ENCODE results near the gene RAD21L1. TPM values are rescaled to one million over a fixed set of nuclear protein-coding genes. Genes with fewer than 3 reads are reported as not detected.
A peak's percentile ranks its signal among the peaks of the same experiment; 100 is the strongest.

RAD21L1 gene
- polyA plus RNA-seq, 1 experiment, result 0.04 TPM

DNA sequence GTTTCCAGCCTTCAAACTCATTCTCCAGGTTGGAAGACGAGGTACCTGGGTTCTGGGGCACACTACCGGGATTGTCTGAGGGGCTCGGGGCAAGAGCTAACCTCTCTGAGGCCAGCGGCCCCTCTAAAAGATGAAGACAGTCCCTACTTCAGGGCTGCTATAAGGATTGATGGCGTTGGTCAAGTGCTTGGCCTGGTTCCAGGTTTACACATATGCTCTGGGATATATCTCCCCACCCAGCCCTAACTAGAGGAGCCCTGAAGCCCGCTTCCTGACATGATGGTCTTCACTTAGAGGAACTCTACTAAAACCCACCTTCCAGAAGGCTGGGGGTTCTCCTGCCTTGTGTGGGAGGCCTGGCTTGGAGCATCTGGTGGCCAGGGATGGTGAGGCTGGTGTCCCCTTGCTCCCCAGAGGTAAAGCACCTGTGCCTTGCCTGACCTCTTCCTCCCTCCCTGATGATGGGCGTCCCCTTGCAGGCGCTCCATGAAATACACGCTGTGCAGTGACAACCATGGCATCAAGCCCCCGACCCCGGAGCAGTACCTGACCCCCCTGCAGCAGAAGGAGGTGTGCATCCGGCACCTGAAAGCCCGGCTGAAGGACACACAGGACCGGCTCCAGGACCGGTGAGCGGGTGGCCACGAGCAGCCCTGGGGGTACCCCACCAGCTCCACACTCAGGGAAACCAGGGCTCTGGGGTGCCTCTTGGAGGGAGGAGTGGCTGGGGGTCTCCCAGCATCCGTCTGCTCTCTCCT lies 74.4 kb downstream of the RAD21L1 start:
- Histone ChIP-seq H3K4me3 (ENCODE audit: low read depth, low read length) (no peak overlapping the region), H3K27ac (ENCODE audit: low read depth, low read length) (no peak overlapping the region), H3K9me3 (ENCODE audit: control insufficient read depth, insufficient read depth, low read length) (no peaks in the 10 kb centered on the region; the same call in 1 of the 2 replicates), H3K27me3 (ENCODE audit: control insufficient read depth, insufficient read depth, low read length) (no peaks in the 10 kb centered on the region)
- ChIA-PET CTCF (interaction anchor here (0.6 to 1.7 kb wide), 6 partner anchors 10 to 347 kb away, joined by 4 to 6 read pairs (median 5); partner anchors contain the start of gene NSFL1C), POLR2A (no interaction called here)
- no peak for DNase-seq (ENCODE audit: low read depth, low spot score)
- TF ChIP-seq, protein P1, sequence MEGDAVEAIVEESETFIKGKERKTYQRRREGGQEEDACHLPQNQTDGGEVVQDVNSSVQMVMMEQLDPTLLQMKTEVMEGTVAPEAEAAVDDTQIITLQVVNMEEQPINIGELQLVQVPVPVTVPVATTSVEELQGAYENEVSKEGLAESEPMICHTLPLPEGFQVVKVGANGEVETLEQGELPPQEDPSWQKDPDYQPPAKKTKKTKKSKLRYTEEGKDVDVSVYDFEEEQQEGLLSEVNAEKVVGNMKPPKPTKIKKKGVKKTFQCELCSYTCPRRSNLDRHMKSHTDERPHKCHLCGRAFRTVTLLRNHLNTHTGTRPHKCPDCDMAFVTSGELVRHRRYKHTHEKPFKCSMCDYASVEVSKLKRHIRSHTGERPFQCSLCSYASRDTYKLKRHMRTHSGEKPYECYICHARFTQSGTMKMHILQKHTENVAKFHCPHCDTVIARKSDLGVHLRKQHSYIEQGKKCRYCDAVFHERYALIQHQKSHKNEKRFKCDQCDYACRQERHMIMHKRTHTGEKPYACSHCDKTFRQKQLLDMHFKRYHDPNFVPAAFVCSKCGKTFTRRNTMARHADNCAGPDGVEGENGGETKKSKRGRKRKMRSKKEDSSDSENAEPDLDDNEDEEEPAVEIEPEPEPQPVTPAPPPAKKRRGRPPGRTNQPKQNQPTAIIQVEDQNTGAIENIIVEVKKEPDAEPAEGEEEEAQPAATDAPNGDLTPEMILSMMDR (IDR thresholded peaks at IDR 0.05; ENCODE audit: low read depth, low read length), result no peak

DNA sequence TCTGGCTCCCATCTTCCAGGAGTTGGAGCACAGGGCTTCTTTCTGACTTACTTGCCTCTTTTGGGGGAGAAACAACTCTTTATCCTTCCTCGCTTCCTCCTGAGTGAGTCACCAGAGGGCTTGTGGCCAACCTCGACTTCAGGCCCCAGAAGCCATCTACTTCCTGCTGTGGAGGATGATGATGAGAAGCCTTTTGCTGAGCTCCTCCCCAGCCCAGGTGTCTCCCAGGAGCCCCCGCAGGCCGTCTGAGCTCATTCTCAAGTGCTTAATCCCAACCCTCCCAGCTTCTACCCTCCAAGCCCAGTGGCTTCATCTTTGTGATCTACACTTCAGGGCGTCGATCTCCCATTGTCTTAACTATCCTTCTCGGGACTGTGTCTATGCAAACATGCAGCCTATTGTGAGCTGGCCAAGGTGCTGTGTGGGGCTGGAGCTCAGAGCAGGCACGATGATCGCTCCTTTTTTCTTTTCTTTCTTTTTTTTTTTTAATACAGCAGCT lies 75.2 kb downstream of the RAD21L1 start:
- CTCF ChIA-PET, result interaction anchor here (0.6 to 1.7 kb wide), 6 partner anchors 10 to 348 kb away, joined by 4 to 6 read pairs (median 5); partner anchors contain the start of gene NSFL1C
- H3K9me3 ChIP-seq (ENCODE audit: control insufficient read depth, insufficient read depth, low read length), result no peaks in the 10 kb centered on the region; the same call in 1 of the 2 replicates
- POLR2A ChIA-PET, result no interaction called here
- no peak for DNase-seq (ENCODE audit: low read depth, low spot score)
- H3K4me3 ChIP-seq (ENCODE audit: low read depth, low read length), result no peak overlapping the region
- no peaks in the 10 kb centered on the region for H3K27me3 ChIP-seq (ENCODE audit: control insufficient read depth, insufficient read depth, low read length)
- TF ChIP-seq, protein P1 (IDR thresholded peaks at IDR 0.05; ENCODE audit: low read depth, low read length), result no peak
- H3K27ac ChIP-seq (ENCODE audit: low read depth, low read length), result peak overlapping the region; percentile 31

DNA sequence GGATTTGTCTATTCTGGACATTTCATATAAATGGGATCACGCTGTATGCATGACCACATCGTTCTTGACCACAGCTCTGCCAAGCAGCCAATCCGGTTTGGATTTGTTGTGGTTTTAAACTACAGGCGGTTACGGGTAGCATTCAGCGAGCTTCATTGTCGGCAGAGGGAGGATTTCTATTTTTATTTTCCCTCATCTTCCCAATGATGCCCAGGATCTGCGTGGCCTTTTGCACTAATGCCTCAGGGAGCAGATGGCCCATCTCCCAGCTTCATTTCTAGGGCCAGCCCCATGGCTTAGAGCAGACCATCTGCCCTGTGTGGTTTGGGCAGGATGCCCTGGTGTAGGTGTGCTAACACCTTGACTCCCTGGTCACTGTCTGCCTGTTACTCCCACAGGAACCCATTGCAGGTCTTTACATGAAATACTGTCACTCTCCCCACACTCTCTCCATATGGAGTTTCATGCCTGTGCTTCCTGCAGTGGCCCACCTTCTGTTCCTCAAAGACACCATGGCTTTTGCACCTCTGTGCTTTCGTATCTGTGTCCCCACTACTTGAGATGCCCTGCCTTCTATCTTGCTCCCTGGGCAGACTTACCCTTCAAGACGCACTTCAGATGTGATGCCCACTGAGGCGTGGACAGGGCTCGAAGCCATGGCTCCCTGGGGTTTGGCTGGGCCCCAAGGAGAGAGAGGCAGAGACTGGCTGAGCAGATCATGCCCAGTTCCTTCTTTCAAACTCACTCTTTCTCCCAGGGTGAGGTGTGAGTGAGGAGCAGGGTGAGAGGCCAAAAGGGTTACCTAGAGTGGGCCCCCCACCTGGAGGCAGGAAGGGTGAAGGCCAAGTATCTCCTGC lies 77.1 kb downstream of the RAD21L1 start:
- TF ChIP-seq, protein P1 (IDR thresholded peaks at IDR 0.05; ENCODE audit: low read depth, low read length), result no peak
- Histone ChIP-seq H3K27me3 (ENCODE audit: control insufficient read depth, insufficient read depth, low read length) (no peaks in the 10 kb centered on the region), H3K9me3 (ENCODE audit: control insufficient read depth, insufficient read depth, low read length) (no peaks in the 10 kb centered on the region; the same call in 1 of the 2 replicates), H3K27ac (ENCODE audit: low read depth, low read length) (no peak overlapping the region), H3K4me3 (ENCODE audit: low read depth, low read length) (no peak overlapping the region)
- ChIA-PET CTCF (no interaction called here), POLR2A (no interaction called here)
- DNase-seq (ENCODE audit: low read depth, low spot score), result no peak

DNA sequence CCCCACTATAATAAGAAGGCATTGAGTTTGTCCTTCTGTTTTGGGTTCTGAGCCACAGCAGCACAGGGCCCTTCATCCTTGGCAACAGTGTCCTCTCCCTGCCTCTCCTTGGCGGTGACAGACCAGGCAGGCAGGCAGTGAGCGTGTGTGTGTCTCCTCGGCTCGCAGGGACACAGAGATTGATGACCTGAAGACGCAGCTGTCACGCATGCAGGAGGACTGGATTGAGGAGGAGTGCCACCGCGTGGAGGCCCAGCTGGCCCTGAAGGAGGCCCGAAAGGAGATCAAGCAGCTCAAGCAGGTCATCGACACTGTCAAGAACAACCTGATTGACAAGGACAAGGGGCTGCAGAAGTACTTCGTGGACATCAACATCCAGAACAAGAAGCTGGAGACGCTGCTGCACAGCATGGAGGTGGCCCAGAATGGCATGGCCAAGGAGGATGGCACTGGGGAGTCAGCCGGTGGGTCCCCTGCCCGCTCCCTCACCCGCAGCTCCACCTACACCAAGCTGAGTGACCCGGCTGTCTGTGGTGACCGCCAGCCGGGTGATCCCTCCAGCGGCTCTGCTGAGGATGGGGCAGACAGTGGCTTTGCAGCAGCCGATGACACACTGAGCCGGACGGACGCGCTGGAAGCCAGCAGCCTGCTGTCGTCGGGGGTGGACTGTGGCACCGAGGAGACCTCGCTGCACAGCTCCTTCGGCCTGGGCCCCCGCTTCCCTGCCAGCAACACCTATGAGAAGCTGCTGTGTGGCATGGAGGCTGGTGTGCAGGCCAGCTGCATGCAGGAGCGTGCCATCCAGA lies 79.1 kb downstream of the RAD21L1 start:
- CTCF ChIA-PET, result interaction anchor here (1.2 to 1.3 kb wide), 2 partner anchors 8 to 133 kb away, joined by 3 to 4 read pairs; no protein-coding TSS in a partner anchor

More for the DNA sequence above, 79.1 kb downstream of the RAD21L1 start:
- TF ChIP-seq, protein P1 (IDR thresholded peaks at IDR 0.05; ENCODE audit: low read depth, low read length), result no peak
- Histone ChIP-seq H3K27me3 (ENCODE audit: control insufficient read depth, insufficient read depth, low read length) (no peaks in the 10 kb centered on the region), H3K27ac (ENCODE audit: low read depth, low read length) (no peak overlapping the region), H3K4me3 (ENCODE audit: low read depth, low read length) (no peak overlapping the region), H3K9me3 (ENCODE audit: control insufficient read depth, insufficient read depth, low read length) (no peaks in the 10 kb centered on the region; the same call in 1 of the 2 replicates)
- POLR2A ChIA-PET, result no interaction called here
- DNase-seq (ENCODE audit: low read depth, low spot score), result no peak

Other genes with a start within 250 kb of the RAD21L1 start
- gene RSPO4, start 223.7 kb upstream of the RAD21L1 start, polyA plus RNA-seq (2011; rRNA removed), result not detected in 2 replicates
- 107 and 116 TPM in 2 replicates for gene PSMF1, start 107.4 kb upstream of the RAD21L1 start, polyA plus RNA-seq (2011; rRNA removed)
- not detected in 2 replicates for gene TMEM74B, start 41.1 kb upstream of the RAD21L1 start, polyA plus RNA-seq (2011; rRNA removed)
- gene C20orf202, start 22.6 kb upstream of the RAD21L1 start, polyA plus RNA-seq (2011; rRNA removed), result not detected in 2 replicates
- 1.5 and 2.6 TPM in 2 replicates for gene SNPH, start 40.2 kb downstream of the RAD21L1 start, polyA plus RNA-seq (2011; rRNA removed)
- 2.0 and 2.1 TPM in 2 replicates for gene SDCBP2, start 103.1 kb downstream of the RAD21L1 start, polyA plus RNA-seq (2011; rRNA removed)
- gene FKBP1A, start 167.0 kb downstream of the RAD21L1 start, polyA plus RNA-seq (2011; rRNA removed), result 579 and 685 TPM in 2 replicates
- gene NSFL1C, start 240.8 kb downstream of the RAD21L1 start, polyA plus RNA-seq (2011; rRNA removed), result 23.0 and 23.4 TPM in 2 replicates